ENCODE results near the gene DMD.

The DMD gene

DNA sequence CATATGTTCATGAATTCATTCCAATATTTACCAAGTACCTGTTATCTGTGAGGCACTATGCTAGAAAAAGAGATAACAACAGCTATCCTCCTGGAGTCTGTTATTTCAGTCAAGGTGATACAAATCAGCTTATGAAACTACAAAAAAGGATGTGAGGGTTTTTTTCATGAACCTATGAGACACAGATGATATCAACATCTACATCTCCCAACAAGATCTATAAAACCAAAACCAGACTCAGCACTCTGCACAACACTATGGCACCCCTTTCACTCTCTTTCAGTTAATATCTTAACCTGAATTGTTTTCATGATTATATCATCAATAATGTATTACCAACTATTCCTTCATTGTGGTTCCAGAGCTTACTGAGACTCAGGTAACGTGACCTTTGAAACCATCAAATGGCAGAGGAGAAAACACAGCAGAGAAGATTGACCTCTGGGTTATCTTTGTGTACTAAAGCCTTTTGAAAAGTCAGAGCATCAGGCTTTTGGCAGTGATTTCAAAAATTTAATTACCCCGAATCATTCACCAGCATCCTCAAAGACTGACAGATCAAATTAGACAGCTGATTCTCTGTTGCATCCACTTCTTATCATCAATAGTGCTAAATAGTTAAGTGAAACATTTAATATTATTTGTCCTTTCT lies 1894.9 kb downstream of the DMD start:
- DNase-seq: no peak

DNA sequence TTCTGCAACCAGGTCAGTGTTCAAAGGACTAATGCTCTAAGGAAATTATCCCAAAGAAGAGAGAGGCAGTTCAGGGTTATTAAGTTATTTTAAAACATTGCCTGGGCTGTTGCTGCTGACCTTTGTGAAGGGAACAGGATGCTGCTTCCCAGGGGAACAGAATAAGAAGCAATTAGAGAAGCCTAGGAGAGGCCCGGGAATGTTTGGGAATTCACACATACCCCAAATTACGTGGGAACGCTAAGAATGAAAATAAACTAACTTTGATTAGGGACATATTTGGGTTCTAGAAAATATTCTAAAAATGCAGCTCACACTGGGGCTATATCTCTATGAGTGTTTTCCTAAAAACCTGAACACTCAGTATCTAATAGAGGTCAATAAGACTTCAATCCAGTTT lies 1896.4 kb downstream of the DMD start:
- DNase-seq: no peak

DNA sequence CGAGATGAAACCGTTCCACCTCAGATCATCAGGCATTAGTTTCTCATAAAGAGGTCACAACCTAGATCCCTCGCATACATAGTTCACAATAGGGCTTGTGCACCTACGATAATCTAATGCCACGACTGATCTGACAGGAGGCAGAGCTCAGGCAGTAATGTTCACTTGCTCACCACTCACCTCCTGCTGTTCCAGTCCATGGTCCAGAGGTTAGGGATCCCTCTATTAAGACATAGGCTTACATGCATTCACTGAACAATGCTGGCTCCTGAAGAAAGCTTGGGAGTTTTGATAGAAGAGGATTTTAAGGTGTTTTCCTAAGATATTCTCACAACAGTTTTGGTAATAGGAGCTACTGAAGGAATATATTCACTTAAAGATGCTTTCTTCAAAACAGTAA lies 1903.4 kb downstream of the DMD start:
- no peak for DNase-seq

DNA sequence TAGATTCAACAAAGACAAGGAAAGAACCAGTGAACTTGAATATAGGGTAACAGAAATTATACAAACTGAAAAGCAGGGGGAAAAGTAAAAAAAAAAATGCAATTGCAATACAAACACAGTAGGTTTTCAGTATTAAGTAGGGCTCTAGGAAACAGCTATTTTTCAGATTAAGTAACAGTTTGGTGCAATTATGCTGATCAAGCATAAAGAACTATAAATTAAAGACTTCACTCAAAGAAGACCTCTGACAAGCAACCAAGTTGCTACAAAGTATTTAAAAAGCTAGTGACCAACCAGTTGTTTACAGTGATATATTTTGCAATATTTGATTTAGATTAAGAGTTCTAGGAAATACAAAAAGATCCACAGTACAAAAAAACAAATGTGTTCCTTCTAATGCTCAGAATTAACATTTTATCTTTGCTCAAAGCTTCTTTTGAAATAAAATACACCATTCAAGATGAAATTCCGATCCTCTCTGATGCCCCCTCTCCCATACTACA lies 1908.7 kb downstream of the DMD start:
- no peak for DNase-seq

DNA sequence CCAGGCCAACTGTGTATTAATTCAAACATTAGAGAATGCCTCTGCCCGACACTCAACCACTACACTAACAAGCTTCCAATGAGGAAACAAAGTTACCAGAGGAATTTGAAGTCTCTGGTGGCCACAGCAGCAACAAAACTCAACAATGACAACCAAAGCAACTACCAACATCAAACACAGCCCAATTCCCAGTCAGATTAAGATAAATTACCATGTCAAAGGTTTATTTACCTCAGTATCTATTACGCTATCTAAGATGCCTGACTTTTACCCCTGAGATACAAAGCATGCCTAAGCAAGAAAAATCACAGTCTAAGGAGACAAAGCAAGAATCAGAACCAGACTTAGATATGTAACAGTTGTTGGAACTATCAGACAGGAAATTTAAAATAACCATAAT lies 1909.4 kb downstream of the DMD start:
- DNase-seq: no peak

DNA sequence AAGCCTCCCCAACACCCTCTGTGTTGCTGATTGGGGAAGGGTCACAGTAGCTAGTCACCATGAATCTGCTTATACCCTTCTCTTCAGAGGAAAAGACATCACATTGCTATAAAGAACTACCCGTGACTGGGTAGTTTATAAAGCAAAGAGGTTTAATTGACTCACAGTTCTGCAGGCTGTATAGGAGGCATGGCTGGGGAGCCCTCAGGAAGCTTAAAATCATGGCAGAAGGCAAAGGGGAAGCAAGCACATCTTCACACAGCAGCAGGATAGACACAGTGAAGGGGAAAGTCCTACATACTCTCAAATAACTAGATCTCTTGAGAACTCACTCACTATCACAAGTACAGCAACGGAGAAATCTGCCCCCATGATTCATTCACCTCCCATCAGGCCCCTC lies 1910.1 kb downstream of the DMD start:
- DNase-seq: no peak

DNA sequence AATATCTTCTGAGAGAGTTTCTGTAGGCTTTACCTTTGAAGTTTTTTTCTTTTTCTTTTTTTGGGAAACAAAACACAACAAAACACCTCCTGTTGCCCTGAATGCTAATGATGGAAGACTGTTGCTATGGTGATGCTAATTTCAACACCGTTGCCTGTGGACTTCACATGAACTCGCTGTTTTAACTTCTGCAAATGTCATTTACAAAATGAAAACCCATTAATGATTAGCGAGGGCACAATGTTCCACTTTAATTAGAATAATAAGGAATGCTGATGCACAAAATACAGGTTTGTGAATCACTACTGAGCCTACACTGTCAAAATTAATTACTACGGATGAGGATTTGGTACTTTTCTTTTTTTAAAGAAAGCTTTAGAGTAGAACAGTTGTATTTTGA lies 1912.4 kb downstream of the DMD start:
- DNase-seq: no peak

DNA sequence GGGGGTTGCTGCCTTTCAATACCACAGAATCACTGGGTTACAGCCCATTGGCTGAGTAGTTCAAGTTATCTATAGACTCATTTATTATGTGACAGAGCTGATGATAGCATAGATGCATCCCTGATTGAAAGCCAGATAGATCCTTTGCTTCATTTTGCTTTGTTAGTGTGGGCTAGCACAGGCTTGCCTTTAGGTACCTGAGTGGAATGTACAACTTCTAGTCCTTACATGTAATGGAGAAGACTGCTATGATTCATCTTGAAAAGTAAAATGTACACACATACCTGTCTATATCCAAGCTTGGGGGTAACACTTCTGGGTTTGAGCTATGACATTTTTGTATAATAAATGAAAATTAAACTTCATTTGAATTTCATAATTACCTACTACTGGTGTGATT lies 1913.5 kb downstream of the DMD start:
- DNase-seq: no peak

DNA sequence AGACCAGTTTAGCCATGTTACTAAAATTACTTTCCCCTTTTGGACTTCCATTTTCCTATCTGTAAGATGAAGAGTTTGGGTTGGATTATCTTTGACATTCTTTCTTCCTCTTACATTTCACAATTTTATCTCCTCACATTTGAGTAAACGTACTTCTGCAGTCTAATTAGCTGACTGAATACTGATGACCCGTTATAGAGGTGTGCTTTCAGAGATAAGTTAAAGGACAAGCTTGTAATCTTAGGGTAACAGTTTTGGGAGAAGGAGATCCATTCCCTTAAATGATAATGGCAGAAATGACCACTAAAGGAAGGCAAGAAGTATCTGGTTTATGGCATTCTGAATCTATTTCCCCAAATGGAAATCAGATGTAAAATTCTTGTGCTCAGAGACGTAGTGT lies 1916.9 kb downstream of the DMD start:
- DNase-seq: no peak

DNA sequence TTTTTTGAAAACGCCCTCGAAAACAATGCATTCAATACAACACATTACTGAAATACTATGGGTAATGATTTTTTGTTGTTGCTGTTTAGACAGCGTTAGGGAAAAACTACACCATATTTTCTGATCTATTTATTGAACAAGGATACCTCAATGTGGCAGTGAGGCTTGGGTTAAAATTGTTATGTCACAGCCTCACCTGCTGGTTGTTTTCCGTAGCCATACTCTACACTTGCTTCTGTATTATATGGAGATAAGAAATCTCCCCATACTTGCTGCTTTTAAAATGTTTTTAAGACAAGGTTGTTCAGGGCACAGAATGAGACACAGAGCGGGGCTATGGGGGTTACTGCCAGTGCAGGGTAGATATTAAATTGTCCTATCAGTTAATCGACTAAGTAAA lies 1917.9 kb downstream of the DMD start:
- DNase-seq: no peak

DNA sequence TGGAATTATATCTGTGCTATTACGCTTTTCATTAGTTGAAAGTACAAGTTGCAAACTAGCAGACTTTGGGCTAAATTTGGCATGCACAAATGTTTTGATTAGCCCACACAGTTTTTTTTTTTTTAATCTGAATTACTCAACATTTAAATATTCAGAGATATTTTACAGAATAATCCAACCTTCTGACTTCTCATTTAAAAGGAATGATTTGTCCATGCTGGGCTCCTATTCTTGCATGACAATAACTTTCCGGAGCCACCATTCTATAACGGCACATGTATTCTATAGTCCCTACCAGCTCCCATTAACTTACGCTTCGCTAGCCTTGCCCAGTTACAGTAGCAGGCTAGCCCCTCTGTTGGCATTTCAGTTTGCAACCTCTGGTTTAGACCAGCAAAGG lies 1920.2 kb downstream of the DMD start:
- DNase-seq: no peak

DNA sequence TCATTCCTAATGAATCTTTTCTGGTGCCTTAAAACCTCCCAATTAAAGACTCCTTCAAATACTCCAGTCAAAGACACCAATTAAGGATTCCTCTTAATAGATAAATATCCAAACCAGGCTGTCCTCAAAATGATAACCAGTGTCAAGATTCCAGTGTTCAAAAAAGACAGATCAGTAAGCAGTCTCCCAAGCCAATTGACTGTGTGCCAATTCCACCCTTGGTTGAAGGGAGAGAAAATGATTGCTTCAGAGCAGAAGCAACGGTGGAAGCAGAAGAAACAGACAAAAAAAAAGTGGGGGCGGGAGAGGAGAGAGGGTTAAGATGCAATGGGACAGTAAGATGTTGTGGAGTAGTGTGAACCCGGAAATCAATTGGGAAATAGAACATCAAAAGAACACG lies 1923.5 kb downstream of the DMD start:
- DNase-seq: no peak

DNA sequence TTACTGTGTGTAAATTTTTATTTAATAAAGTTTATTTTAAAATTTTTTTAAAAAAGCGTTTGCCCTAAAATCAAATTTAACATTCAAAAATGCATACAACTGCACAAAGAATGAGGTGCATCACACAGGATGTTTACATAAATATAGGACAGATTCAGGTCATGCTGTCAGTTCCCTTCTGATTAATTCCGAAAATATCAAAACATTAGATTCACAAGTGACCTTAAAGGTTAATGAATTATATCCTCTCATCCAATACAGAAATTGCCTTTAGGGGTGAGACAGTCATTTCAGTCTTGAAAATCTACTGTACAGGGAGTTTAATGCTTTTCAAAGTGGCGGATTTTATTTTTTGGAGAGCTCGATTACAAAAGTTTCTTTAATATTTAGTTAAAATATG lies 1930.8 kb downstream of the DMD start:
- DNase-seq: no peak

DNA sequence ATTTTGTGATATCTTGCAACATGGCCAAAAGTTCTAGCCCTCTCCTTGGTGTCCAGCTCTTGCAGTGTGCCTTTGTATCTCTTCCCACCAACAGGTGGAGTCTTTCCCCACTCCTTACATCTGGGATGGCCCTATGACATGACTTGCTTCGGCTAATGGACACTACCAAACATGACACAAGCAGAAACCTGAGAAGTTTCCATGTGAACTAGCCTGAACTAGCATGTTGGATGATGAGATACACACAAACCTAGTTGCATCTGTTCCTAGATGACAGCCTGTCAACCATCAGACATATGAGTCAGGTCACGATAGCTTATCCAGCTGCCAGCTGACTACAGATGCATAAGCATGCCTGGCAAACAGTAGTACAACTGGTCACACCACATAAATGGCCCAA lies 1932.0 kb downstream of the DMD start:
- DNase-seq: no peak

DNA sequence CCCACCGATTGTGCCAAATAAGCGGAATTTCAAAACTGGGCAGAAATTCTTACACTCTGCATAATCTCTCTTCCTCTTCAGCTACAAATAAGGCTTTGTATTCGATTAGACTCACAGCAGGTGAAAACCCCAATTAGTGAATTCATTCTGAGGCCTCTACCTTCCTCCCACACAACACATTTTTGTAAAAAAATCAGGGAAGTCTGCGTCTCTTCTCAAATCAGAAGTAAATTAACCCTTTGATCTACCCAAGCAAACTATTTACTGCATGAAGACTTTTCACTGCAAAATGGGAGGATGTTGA lies 1938.9 kb downstream of the DMD start:
- DNase-seq: no peak

DNA sequence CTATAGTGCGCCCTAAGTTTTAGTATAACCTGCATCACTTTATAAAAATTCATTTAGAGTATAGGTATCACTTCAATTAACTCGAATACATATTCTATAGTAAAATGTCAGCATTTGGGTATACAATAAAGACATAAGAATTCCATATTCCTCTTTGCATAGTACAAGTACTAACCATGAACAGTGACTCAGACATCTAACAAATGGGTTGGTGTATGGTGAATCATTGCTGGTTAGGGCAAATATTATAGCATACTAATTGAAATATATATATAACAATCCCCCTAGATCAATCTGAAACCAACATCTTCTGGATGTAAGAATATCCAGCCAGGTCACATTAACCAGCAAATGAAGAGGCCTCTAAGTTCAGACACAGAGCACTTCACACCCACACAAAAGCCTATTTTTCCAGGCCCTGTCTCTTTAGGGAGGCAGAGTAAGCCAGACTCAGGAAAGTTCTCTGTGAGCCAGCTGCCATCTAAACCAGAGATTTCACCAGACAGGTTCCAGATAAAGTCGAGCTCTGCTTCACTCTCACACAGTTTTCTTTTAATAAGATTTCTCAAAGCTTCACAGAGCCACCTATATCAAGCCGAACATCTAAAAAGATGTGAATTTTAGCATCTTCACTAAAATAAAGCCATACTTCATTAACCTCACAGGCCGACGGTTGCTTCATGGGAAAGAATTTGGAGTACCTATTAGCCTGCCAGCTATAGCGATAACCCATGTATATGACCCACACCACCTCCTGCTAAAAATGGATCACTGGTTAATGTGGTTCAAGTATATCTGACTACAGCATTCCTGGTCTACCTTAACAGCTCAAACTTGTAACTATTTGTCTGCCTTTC lies 1939.5 kb downstream of the DMD start:
- no peak for DNase-seq

DNA sequence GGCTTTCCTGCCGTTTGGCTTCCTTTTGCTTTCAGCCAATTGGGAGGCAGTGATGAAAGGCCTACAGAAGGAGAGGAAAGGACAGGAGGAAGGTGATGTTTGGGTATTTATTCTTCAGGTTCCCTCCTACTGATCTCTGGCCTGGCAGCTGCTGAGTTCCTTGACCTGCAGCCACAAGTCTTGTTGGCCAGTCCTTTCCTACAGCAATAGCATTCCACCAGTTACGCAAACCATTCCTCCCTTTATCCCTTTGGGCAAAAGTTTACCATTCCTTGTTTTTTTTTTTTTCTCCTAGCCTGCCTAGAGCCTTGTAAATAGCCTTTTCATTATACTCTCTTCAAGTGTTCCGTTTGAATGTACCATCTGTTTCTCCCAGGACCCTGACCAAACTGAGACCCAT lies 1941.4 kb downstream of the DMD start:
- no peak for DNase-seq

DNA sequence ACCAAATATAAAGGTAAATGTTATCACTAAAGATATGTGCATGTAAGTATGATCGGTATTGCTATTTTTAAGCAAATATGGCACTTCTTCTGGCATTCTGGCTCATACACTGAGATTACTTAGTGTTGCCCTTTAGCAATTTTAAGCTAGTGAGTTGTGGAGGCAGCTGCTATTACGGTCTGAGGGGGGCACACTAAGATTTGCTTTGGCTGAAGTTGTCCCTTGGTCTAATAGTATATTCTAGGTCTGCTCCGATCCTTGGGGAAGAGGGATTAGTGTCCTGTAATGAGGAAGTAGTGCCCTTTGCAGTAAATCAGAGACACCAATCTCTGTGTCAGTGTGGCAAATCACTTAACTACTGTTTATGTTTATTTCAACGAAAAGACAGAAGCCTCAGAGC lies 1943.0 kb downstream of the DMD start:
- DNase-seq: no peak

DNA sequence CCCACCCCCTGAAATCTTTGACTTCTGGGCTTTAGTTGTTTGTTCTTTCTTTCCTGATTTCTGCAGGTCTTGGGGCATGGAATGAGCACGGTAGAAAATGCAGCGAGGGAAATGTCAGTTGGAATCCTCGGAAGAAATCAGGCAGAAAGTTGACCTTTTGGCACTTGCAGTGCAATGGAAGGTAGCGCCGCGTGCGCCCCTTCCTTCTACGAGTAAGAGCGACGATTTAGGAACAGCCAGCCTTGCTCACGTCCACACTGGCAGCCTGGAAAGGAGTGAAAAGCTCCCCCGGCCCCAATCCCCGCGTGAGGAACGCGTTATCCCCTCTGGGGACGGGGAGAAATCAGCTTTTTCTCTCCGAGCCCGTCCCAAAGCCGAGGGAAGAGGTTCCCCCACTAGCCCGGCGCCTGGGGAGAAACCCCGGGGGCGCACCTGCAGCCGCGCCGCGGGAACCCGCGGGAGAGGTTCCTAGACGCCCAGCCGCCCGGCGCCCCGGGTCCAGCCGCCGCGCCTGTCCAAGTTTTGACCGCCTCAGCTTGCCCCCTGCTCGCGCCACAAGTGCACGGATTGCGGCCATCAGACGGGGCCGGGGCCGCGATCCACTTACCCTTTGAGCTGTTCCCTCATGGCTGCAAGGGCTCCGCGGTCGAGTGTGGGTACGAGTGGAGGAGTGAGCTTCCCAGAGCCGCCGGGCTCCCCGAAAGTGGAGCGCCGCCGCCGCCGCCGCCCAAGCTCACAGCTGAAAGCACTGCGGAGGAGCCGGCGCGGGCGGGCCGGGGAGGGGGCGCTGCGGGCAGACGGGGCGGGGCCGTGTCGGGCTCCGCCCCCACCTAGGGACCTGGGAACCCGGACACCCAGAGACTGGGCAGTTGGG lies 1944.9 kb downstream of the DMD start:
- no peak for DNase-seq

DNA sequence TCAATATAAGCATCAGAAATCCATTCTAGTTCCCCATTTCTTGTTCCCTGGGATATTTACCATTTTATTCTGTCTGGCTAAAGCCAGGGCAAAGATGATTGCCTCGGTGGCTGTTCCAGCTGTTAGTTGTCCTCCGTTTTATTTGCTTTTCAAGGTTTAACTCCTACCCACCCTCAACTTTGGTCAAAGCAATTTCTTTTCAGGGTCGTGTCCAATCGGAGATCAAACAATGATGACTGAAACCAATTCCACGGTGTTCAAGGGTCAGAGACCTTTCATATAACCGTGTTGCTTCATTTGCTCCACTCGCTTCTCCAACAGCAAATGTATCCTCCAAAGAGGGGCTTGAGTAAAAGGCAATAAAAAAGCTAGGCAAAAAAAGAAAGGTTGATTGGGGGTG lies 1946.0 kb downstream of the DMD start:
- DNase-seq: no peak

DNA sequence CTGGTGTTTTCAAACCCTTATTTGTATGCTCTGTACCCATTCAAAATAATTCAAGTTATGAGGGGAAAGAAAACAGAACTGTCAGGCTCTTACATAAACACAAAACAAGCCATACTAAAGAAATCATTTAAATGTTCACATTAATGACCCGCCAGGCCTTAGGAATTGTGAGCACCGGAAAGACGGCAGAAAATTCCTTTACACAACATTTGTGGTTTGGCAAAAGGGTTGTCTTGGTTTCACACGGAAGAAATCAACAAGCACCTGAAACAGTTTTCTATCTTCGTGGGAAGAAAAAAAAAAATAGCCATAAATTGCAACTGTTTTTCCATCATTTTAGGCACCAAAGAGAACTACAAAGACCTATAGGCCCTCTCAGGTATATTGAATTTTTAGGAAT lies 1951.0 kb downstream of the DMD start:
- no peak for DNase-seq

DNA sequence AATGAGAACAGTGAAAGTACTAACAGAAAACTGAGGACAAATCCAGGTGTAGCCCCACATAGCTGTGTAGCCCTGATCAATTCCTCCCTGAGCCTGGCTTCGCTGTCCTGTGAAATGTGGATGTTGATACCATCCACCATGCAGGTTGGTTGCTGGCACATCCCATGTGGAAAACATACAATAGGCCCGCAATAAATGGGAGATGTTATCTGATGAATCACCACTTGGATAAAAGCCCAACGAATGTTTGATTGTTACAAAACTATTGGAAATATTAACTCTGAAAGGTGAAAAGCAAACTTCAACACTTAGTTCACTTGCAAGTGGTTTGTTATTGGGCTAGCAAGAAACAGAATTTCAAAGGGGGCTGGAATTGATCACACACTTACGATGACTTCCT lies 1953.2 kb downstream of the DMD start:
- DNase-seq: no peak

DNA sequence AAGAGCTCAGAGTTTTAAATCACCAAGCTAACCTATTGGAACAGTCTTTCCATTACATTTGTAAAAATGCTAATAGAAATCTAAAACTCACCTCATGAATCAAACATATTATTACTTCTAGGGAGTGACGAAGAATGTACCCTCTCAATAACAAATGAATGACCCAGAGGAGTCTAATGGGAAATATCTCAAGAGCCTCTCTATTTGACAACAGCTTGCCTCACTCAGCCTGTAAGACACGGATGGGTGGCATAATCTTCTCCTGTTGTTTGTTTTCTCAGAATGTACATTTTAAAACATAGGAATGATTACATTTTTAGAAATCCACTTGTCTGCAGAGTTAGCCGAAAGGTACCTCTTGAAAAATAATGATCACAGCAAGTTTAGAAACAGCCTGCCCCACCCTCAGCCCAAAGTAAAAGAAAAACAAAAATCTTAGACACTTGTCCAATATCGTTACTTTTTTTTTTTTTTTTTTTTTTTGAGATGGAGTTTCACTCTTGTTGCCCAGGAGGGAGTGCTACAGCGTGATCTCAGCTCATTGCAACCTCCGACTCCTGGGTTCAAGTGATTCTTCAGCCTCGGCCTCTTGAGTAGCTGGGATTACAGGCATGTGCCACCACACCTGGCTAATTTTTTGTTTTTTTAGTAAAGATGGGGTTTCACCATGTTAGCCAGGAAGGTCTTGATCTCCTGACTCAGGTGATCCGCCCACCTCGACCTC lies 1955.9 kb downstream of the DMD start:
- DNase-seq: no peak

Data from inflammatory macrophage treated with lipopolysaccharide for 1 hour (primary cell).